GM12878 (cell line): ENCODE results near the gene PHEX. TPM values are rescaled to one million over a fixed set of nuclear protein-coding genes. Genes with fewer than 3 reads are reported as not detected.

Experiments used
- ATAC-seq: fragments of 200-7000 bp; cut with Tn5 transposase; 3 replicates; pipeline ENCODE4 v1.9.1; 2020; ENCODE audit warnings: mild to moderate bottlenecking, moderate library complexity
- BruUV-seq: library from RNA; stranded (reverse); fragments of 400-500 nt; replicated peaks from 2 replicates; lab custom pipeline; 2021; lab: Mats Ljungman, UMichigan
- CTCF ChIA-PET: fragments of 300-600 bp; sonication (Branson Sonifier 250); formaldehyde crosslinking; extraction: SDS; loops from one replicate; lab custom pipeline; 2021; ENCODE audit warnings: inconsistent platforms; lab: Yijun Ruan, JAX
- POLR2A ChIA-PET: fragments of 350-600 bp; formaldehyde crosslinking; extraction: SDS; loops from one replicate; lab custom pipeline; 2021; ENCODE audit warnings: inconsistent platforms; lab: Charles Lee
- RAD21 ChIA-PET: fragments of 300-600 bp; sonication (Branson Sonifier 250); formaldehyde crosslinking; loops from one replicate; lab custom pipeline; 2023; ENCODE audit warnings: antibody characterized with exemption; ENCODE audit not compliant: unreplicated experiment; lab: Charles Lee
- SMC1A ChIA-PET: fragments of 300-600 bp; sonication (Branson Sonifier 250); formaldehyde crosslinking; loops from one replicate; lab custom pipeline; 2023; ENCODE audit not compliant: unreplicated experiment, uncharacterized antibody; lab: Charles Lee
- DNase-seq: peaks from one replicate; pipeline ENCODE4 v3.0.0-alpha.2; 2011; ENCODE audit warnings: low read depth, low spot score
- FAIRE-seq: peaks from 3 replicates; lab custom pipeline; 2011; peaks lifted over from hg19 to GRCh38; lab: Jason Lieb, UNC
- H2AFZ ChIP-seq: 2 replicates; pipeline ENCODE4 v1.6.0; 2011; ENCODE audit warnings: low read depth, low read length, control low read depth; ENCODE audit not compliant: control insufficient read depth
- H3K27ac ChIP-seq: 2 replicates; pipeline ENCODE4 v1.5.1; 2011; ENCODE audit warnings: control low read depth; ENCODE audit not compliant: control insufficient read depth, insufficient read depth
- H3K27me3 ChIP-seq, 2 experiments: replicated peaks in 1 of 2; 2 replicates each; pipeline versions ENCODE4 v1.6.0 to v1.6.1; 2011; ENCODE audit warnings: low read length in 1 of 2; ENCODE audit not compliant: control insufficient read depth in 2 of 2, insufficient read depth in 2 of 2
- H3K36me3 ChIP-seq, 2 experiments: 2 replicates each; pipeline ENCODE4 v1.5.1; 2011; ENCODE audit warnings: low read length in 1 of 2; ENCODE audit not compliant: control insufficient read depth in 2 of 2, insufficient read depth in 2 of 2
- H3K4me1 ChIP-seq: 2 replicates; pipeline ENCODE4 v1.6.1; 2011; ENCODE audit warnings: mild to moderate bottlenecking, low read length, moderate library complexity, mixed read lengths; ENCODE audit not compliant: control insufficient read depth, insufficient read depth
- H3K4me2 ChIP-seq: 2 replicates; pipeline ENCODE4 v1.6.0; 2011; ENCODE audit warnings: control low read depth; ENCODE audit not compliant: control insufficient read depth, insufficient read depth
- H3K4me3 ChIP-seq: fragments of 200-600 bp; sonication (generic); 2 replicates; pipeline ENCODE4 v1.5.1; 2016
- H3K79me2 ChIP-seq: 2 replicates; pipeline ENCODE4 v1.6.0; 2011; ENCODE audit warnings: low read length; ENCODE audit not compliant: control insufficient read depth, insufficient read depth
- H3K9ac ChIP-seq: 2 replicates; pipeline ENCODE4 v1.8.0; 2011; ENCODE audit warnings: low read length, control low read depth, mixed read lengths; ENCODE audit not compliant: control insufficient read depth, insufficient read depth
- H3K9me3 ChIP-seq: replicated peaks from 3 replicates; pipeline ENCODE4 v1.5.1; 2011; ENCODE audit warnings: mild to moderate bottlenecking, low read length; ENCODE audit not compliant: control insufficient read depth, insufficient read depth
- H4K20me1 ChIP-seq: 2 replicates; pipeline ENCODE4 v1.6.0; 2011; ENCODE audit not compliant: control insufficient read depth, insufficient read depth
- CBFB ChIP-seq: IDR thresholded peaks from 2 replicates; pipeline ENCODE4 v1.6.1; 2016; ENCODE audit warnings: antibody characterized with exemption, low read depth
- CBX5 ChIP-seq: sonication (generic); IDR thresholded peaks from 2 replicates; pipeline ENCODE4 v1.6.1; 2016; ENCODE audit warnings: low read depth, moderate library complexity, mild to moderate bottlenecking, inconsistent platforms
- ETV6 ChIP-seq, 2 experiments: fragments of 450-650 bp in 1 of 2; IDR thresholded peaks in 1 of 2; conservative IDR thresholded peaks in 1 of 2; 2 replicates each; pipeline ENCODE4 v1.6.1; 2014; ENCODE audit warnings: antibody characterized with exemption in 1 of 2, borderline replicate concordance in 1 of 2, low read depth in 1 of 2, mild to moderate bottlenecking in 1 of 2, moderate library complexity in 1 of 2
- KLF5 ChIP-seq: fragments of 450-650 bp; IDR thresholded peaks from 2 replicates; pipeline ENCODE4 v1.6.1; 2014; ENCODE audit warnings: mild to moderate bottlenecking; ENCODE audit not compliant: partially characterized antibody
- NBN ChIP-seq: fragments of 450-650 bp; IDR thresholded peaks from 2 replicates; pipeline ENCODE4 v1.6.1; 2016
- NFYA ChIP-seq: IDR thresholded peaks from 2 replicates; pipeline ENCODE4 v1.6.1; 2011; ENCODE audit warnings: low read depth, mild to moderate bottlenecking, low read length, improper control_type of control experiment, borderline replicate concordance
- NFYB ChIP-seq: IDR thresholded peaks from 2 replicates; pipeline ENCODE4 v1.6.1; 2011; ENCODE audit warnings: low read depth, mild to moderate bottlenecking, low read length, improper control_type of control experiment, moderate library complexity; ENCODE audit not compliant: insufficient read depth
- NR2F1 ChIP-seq: fragments of 450-650 bp; conservative IDR thresholded peaks from 2 replicates; pipeline ENCODE4 v1.6.1; 2017; ENCODE audit warnings: mild to moderate bottlenecking
- RELA ChIP-seq: fragments of 450-650 bp; IDR thresholded peaks from 2 replicates; pipeline ENCODE4 v1.8.0; 2014; ENCODE audit warnings: borderline replicate concordance; ENCODE audit not compliant: partially characterized antibody
- TCF12 ChIP-seq: IDR thresholded peaks from 2 replicates; pipeline ENCODE4 v1.6.1; 2011; ENCODE audit warnings: low read depth, mild to moderate bottlenecking, low read length
- WRNIP1 ChIP-seq: IDR thresholded peaks from 2 replicates; pipeline ENCODE4 v1.6.1; 2011; ENCODE audit warnings: low read depth, low read length, improper control_type of control experiment, borderline replicate concordance
- WGBS: methylation state at CpG from one replicate; pipeline ENCODE4 v1.1.6; 2016; ENCODE audit warnings: low lambda C conversion rate; ENCODE audit not compliant: insufficient replicate concordance, insufficient coverage; ENCODE audit errors: missing lambda C conversion rate; 5-methylcytosine and 5-hydroxymethylcytosine counted together
- in situ Hi-C: fragments of 300-500 bp; cut with MboI; formaldehyde crosslinking; loops from 9 replicates; pipeline ENCODE4 v1.14.3; 2018; ENCODE audit warnings: mixed read lengths
- intact Hi-C: fragments of 100-400 bp; cut with micrococcal nuclease; formaldehyde crosslinking; loops from one replicate; pipeline ENCODE4 v1.14.2; 2022; ENCODE audit not compliant: unreplicated experiment
- polyA plus RNA-seq, 11 experiments: library from polyadenylated mRNA; depleted of rRNA in 4 of 11; unstranded in 6 of 11; stranded (reverse) in 5 of 11; fragments of >200 nt; fragmentation: Nextera tagmentation in 4 of 11; fragmentation: Illumina TruSeq in 1 of 11; extraction: Ambion mirVana in 4 of 11; extraction: Trizol in 1 of 11; gene quantifications; 1 replicate in 1 of 11; 2 replicates in 10 of 11; pipeline versions ENCODE4 v1.2.1 to v1.2.3, GENCODE V29; 2011 to 2016; ENCODE audit warnings: inconsistent platforms in 2 of 11, missing spikeins in 2 of 11, low read depth in 1 of 11
- total RNA-seq, 4 experiments: library from RNA; depleted of rRNA in 3 of 4; stranded (reverse); fragments of >200 nt in 3 of 4; fragmentation: Illumina TruSeq in 1 of 4; extraction: Trizol in 1 of 4; gene quantifications; 2 replicates each; pipeline versions ENCODE4 v1.2.1 to v1.2.3, GENCODE V29; 2013 to 2021
- TF ChIP-seq, protein P1 (sequence below): fragments of 450-650 bp; IDR thresholded peaks from 2 replicates; pipeline ENCODE4 v1.6.1; 2017; ENCODE audit warnings: borderline replicate concordance
- TF ChIP-seq, protein P2 (sequence below): fragments of 150-350 bp; IDR thresholded peaks from 2 replicates; pipeline ENCODE4 v1.6.1; 2016; ENCODE audit warnings: low read depth, low read length
- TF ChIP-seq, protein P3 (sequence below): fragments of 450-650 bp; IDR thresholded peaks from 2 replicates; pipeline ENCODE4 v1.6.1; 2017; ENCODE audit warnings: mild to moderate bottlenecking, moderate library complexity
- TF ChIP-seq, protein P4 (sequence below): IDR thresholded peaks from 2 replicates; pipeline ENCODE4 v1.6.1; 2011; ENCODE audit warnings: low read depth, mild to moderate bottlenecking, low read length, moderate library complexity, borderline replicate concordance; ENCODE audit errors: extremely low read depth

The PHEX gene
- total and polyA plus RNA-seq, 10 of the 15 experiments (the other 5 are each of a cell fraction or from before 2014, with no cell fraction given), result 0.12 to 97.2 (median 0.55) TPM

DNA sequence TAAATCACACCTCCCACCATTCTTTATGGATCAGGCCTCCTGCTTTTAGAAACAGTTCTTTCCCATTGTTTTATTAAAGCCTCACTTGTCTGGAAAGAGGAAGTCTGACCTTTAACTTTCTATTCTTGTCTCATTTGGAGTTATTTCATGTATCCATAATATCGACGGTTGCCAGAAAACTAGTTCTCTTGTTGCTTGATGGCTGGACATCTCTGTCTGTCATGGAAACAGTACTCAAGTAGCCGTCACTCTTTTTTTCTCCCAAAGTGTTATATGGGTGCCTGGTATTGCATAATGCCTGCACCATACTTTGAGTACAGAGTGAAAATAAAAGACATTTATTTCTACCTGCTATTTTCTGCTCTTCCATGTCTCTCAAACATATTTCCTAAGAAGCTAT, 61.4 kb downstream of the PHEX start:
- FAIRE-seq (no peak), DNase-seq (no peak), ATAC-seq (no peak)
- Histone ChIP-seq H3K4me3 (no peak overlapping the region), H3K4me2 (no peak overlapping the region), H2AFZ (no peak overlapping the region), H3K9ac (no peak overlapping the region), H3K79me2 (no peaks in the 10 kb centered on the region), H3K27me3 (no peaks in the 10 kb centered on the region), H3K36me3 (no peaks in the 10 kb centered on the region), H3K4me1 (no peaks in the 10 kb centered on the region), H3K9me3 (no peaks in the 10 kb centered on the region; the same call in 2 of the 3 replicates), H3K27ac (no peak overlapping the region), H4K20me1 (no peaks in the 10 kb centered on the region)
- in situ Hi-C loops (no loop called here), intact Hi-C loops (no loop called here)
- SMC1A ChIA-PET, result interaction anchor here (0.7 to 3.4 kb wide), 6 partner anchors 12 to 23 kb away, joined by 3 to 9 read pairs (median 6); no protein-coding TSS in a partner anchor
- WGBS, result 42% methylated on average over 3 of the region's 3 CpGs
- BruUV-seq, result no TSS peak
- CTCF ChIA-PET, result interaction anchor here (0.8 to 1.2 kb wide), 4 partner anchors 12 to 108 kb away, joined by 3 to 5 read pairs (median 3); no protein-coding TSS in a partner anchor
- RAD21 ChIA-PET, result interaction anchor here (0.5 to 0.9 kb wide), 3 partner anchors 9 to 108 kb away, joined by 3 to 5 read pairs (median 4); no protein-coding TSS in a partner anchor
- POLR2A ChIA-PET, result interaction anchor here (0.6 to 1.1 kb wide), 3 partner anchors 9 to 47 kb away, joined by 3 to 8 read pairs (median 4); no protein-coding TSS in a partner anchor
- TF ChIP-seq NFYA (no peak), ETV6 (conservative IDR thresholded peaks at IDR 0.05 in 1 of 2, IDR thresholded peaks at IDR 0.05 in 1 of 2; ENCODE audit: borderline replicate concordance in 1 of 2, low read depth in 1 of 2) (no peak), WRNIP1 (no peak), KLF5 (no peak), NBN (no peak), CBX5 (no peak), TCF12 (no peak), RELA (no peak), NFYB (no peak), CBFB (no peak), NR2F1 (no peak)
- TF ChIP-seq, protein P1, sequence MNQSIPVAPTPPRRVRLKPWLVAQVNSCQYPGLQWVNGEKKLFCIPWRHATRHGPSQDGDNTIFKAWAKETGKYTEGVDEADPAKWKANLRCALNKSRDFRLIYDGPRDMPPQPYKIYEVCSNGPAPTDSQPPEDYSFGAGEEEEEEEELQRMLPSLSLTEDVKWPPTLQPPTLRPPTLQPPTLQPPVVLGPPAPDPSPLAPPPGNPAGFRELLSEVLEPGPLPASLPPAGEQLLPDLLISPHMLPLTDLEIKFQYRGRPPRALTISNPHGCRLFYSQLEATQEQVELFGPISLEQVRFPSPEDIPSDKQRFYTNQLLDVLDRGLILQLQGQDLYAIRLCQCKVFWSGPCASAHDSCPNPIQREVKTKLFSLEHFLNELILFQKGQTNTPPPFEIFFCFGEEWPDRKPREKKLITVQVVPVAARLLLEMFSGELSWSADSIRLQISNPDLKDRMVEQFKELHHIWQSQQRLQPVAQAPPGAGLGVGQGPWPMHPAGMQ, result no peak
- TF ChIP-seq, protein P2, sequence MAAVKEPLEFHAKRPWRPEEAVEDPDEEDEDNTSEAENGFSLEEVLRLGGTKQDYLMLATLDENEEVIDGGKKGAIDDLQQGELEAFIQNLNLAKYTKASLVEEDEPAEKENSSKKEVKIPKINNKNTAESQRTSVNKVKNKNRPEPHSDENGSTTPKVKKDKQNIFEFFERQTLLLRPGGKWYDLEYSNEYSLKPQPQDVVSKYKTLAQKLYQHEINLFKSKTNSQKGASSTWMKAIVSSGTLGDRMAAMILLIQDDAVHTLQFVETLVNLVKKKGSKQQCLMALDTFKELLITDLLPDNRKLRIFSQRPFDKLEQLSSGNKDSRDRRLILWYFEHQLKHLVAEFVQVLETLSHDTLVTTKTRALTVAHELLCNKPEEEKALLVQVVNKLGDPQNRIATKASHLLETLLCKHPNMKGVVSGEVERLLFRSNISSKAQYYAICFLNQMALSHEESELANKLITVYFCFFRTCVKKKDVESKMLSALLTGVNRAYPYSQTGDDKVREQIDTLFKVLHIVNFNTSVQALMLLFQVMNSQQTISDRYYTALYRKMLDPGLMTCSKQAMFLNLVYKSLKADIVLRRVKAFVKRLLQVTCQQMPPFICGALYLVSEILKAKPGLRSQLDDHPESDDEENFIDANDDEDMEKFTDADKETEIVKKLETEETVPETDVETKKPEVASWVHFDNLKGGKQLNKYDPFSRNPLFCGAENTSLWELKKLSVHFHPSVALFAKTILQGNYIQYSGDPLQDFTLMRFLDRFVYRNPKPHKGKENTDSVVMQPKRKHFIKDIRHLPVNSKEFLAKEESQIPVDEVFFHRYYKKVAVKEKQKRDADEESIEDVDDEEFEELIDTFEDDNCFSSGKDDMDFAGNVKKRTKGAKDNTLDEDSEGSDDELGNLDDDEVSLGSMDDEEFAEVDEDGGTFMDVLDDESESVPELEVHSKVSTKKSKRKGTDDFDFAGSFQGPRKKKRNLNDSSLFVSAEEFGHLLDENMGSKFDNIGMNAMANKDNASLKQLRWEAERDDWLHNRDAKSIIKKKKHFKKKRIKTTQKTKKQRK, result no peak
- TF ChIP-seq, protein P3, sequence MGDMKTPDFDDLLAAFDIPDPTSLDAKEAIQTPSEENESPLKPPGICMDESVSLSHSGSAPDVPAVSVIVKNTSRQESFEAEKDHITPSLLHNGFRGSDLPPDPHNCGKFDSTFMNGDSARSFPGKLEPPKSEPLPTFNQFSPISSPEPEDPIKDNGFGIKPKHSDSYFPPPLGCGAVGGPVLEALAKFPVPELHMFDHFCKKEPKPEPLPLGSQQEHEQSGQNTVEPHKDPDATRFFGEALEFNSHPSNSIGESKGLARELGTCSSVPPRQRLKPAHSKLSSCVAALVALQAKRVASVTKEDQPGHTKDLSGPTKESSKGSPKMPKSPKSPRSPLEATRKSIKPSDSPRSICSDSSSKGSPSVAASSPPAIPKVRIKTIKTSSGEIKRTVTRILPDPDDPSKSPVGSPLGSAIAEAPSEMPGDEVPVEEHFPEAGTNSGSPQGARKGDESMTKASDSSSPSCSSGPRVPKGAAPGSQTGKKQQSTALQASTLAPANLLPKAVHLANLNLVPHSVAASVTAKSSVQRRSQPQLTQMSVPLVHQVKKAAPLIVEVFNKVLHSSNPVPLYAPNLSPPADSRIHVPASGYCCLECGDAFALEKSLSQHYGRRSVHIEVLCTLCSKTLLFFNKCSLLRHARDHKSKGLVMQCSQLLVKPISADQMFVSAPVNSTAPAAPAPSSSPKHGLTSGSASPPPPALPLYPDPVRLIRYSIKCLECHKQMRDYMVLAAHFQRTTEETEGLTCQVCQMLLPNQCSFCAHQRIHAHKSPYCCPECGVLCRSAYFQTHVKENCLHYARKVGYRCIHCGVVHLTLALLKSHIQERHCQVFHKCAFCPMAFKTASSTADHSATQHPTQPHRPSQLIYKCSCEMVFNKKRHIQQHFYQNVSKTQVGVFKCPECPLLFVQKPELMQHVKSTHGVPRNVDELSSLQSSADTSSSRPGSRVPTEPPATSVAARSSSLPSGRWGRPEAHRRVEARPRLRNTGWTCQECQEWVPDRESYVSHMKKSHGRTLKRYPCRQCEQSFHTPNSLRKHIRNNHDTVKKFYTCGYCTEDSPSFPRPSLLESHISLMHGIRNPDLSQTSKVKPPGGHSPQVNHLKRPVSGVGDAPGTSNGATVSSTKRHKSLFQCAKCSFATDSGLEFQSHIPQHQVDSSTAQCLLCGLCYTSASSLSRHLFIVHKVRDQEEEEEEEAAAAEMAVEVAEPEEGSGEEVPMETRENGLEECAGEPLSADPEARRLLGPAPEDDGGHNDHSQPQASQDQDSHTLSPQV, result no peak
- TF ChIP-seq, protein P4, sequence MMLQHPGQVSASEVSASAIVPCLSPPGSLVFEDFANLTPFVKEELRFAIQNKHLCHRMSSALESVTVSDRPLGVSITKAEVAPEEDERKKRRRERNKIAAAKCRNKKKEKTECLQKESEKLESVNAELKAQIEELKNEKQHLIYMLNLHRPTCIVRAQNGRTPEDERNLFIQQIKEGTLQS, result no peak
